ENCODE measurements around the gene C1QB. TPM values are rescaled to one million over a fixed set of nuclear protein-coding genes. Genes with fewer than 3 reads are reported as not detected.

The C1QB gene
- total RNA-seq, 1 experiment from 2014 or later = not detected

DNA sequence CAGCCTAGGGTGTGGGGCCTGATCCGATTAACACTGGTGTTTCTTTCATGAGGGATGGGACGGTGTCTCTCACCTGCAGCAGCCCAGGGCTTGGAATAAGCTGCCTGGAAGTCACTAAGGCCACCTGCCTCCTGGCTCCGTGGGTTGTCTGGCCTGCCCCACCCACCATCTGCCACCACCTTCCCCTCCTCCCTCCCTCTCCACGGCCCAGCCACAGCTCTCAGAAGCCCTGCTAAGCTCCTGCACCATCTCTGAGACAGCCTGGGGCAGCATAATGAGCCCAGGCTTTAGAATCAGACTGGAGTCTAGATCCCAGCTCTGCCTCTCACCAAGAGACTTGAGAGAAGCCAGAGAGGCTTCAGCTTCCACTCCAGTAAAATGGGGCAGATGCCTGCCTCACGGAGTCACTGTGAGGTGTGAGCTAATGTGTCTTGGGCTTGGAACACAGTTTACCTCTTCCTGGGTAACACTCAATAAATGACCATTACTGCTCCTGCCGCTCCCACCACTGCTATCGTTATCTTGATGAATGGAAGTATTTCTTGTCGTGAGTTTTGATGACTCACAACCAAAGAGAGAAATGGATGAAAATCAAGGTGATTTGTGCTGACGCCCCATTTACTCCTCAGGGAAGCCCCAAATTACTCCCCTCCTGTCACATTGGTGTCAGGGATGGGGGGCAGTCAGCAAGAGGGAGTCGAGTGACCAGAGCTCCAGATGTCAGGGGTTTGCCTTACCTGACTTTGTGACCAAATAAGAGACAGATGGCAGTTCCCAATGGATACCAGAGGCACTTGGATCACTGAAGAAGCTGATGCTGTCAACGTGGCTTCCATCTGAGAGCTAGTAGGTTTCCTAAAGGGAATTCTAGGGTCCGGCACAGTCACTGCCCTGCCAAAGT lies 40.1 kb upstream of the C1QB start:
- H4K20me1 ChIP-seq (ENCODE audit: insufficient read depth) = no peaks in the 10 kb centered on the region
- no peak overlapping the region for H3K27ac ChIP-seq
- H3K4me1 ChIP-seq (replicated peaks; ENCODE audit: insufficient read depth) = no peaks in the 10 kb centered on the region
- intact Hi-C loops (cut with micrococcal nuclease; ENCODE audit: unreplicated experiment) = no loop called here
- BruUV-seq (replicated peaks) = no TSS peak
- no peak overlapping the region for H3K4me2 ChIP-seq
- ChIA-PET CTCF (no interaction called here), POLR2A (ENCODE audit: unreplicated experiment) (interaction anchor here (0.6 kb wide), 1 partner anchor 595 kb away, joined by 4 read pairs; no protein-coding TSS in a partner anchor)
- no peak for DNase-seq
- TF ChIP-seq EZH2 (IDR thresholded peaks at IDR 0.05; ENCODE audit: low read depth) = no peak
- TF ChIP-seq, protein P1, sequence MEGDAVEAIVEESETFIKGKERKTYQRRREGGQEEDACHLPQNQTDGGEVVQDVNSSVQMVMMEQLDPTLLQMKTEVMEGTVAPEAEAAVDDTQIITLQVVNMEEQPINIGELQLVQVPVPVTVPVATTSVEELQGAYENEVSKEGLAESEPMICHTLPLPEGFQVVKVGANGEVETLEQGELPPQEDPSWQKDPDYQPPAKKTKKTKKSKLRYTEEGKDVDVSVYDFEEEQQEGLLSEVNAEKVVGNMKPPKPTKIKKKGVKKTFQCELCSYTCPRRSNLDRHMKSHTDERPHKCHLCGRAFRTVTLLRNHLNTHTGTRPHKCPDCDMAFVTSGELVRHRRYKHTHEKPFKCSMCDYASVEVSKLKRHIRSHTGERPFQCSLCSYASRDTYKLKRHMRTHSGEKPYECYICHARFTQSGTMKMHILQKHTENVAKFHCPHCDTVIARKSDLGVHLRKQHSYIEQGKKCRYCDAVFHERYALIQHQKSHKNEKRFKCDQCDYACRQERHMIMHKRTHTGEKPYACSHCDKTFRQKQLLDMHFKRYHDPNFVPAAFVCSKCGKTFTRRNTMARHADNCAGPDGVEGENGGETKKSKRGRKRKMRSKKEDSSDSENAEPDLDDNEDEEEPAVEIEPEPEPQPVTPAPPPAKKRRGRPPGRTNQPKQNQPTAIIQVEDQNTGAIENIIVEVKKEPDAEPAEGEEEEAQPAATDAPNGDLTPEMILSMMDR (conservative IDR thresholded peaks at IDR 0.05) = no peak
- no peaks in the 10 kb centered on the region for H3K36me3 ChIP-seq (ENCODE audit: low read depth)
- H2AFZ ChIP-seq = no peak overlapping the region
- H3K9me3 ChIP-seq (ENCODE audit: insufficient read depth, low read depth) = no peaks in the 10 kb centered on the region
- H3K27me3 ChIP-seq (ENCODE audit: insufficient read depth, low read depth) = peaks cover 74% of the 10 kb centered on the region
- H3K79me2 ChIP-seq (ENCODE audit: low read depth) = no peaks in the 10 kb centered on the region
- no peaks in the 10 kb centered on the region for H3F3A ChIP-seq (ENCODE audit: insufficient read depth, low read depth)
- H3K4me3 ChIP-seq = no peak overlapping the region
- no peaks in the 10 kb centered on the region for H3K9me2 ChIP-seq (ENCODE audit: insufficient read depth)

DNA sequence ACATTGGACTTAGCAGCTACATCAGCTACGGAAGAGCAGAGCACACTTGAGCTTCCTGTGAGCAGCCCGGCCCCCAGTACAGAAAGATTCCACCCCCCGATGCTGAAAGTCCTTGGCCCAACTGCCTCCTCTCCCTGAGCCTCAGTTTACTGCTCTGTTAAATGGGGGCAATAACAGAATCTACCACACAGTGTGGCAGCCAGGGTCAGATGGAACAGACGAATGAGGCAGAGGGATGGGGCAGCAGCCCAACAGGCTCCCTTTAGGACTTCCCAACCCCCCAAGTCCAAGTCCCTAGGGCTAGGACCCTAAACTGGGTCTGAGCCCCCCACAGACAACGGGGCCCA lies 39.5 kb upstream of the C1QB start:
- Histone ChIP-seq H3K4me3 (no peak overlapping the region), H3K9me3 (ENCODE audit: insufficient read depth, low read depth) (no peaks in the 10 kb centered on the region), H3K9me2 (ENCODE audit: insufficient read depth) (no peaks in the 10 kb centered on the region), H3K4me2 (no peak overlapping the region), H3K4me1 (replicated peaks; ENCODE audit: insufficient read depth) (no peaks in the 10 kb centered on the region), H4K20me1 (ENCODE audit: insufficient read depth) (no peaks in the 10 kb centered on the region), H3K27ac (no peak overlapping the region), H2AFZ (no peak overlapping the region), H3K36me3 (ENCODE audit: low read depth) (no peaks in the 10 kb centered on the region), H3K27me3 (ENCODE audit: insufficient read depth, low read depth) (peaks cover 74% of the 10 kb centered on the region), H3F3A (ENCODE audit: insufficient read depth, low read depth) (no peaks in the 10 kb centered on the region), H3K79me2 (ENCODE audit: low read depth) (no peaks in the 10 kb centered on the region)
- ChIA-PET POLR2A (ENCODE audit: unreplicated experiment) (no interaction called here), CTCF (no interaction called here)
- BruUV-seq (replicated peaks) = no TSS peak
- no peak for TF ChIP-seq EZH2 (IDR thresholded peaks at IDR 0.05; ENCODE audit: low read depth)
- TF ChIP-seq, protein P1 (conservative IDR thresholded peaks at IDR 0.05) = no peak
- DNase-seq = no peak
- intact Hi-C loops (cut with micrococcal nuclease; ENCODE audit: unreplicated experiment) = no loop called here

DNA sequence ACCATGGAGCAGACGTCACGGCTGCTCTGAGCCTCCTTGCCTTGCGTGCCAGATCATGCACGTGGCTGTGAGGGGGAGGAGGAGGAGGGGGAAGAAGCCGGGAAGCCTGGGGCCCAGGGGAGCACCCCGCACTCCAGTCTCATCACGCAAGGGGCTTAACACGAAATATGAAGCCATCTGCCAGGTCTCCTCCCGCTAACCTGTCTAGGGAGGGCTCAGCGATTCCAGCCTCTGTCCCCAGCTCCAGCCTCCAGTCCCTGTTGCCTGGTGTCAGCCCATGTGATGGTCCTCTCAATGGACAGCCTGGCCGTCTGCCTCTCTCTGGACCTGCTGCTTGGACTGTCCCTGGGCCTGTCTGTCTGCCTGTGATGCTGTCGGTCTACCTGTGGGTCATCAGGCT lies 39.1 kb upstream of the C1QB start:
- Histone ChIP-seq H4K20me1 (ENCODE audit: insufficient read depth) (no peaks in the 10 kb centered on the region), H3K27ac (no peak overlapping the region), H3K9me2 (ENCODE audit: insufficient read depth) (no peaks in the 10 kb centered on the region), H3K36me3 (ENCODE audit: low read depth) (no peaks in the 10 kb centered on the region), H3K4me2 (no peak overlapping the region), H3K4me1 (replicated peaks; ENCODE audit: insufficient read depth) (no peaks in the 10 kb centered on the region), H3K27me3 (ENCODE audit: insufficient read depth, low read depth) (peaks cover 74% of the 10 kb centered on the region), H3K9me3 (ENCODE audit: insufficient read depth, low read depth) (no peaks in the 10 kb centered on the region), H3F3A (ENCODE audit: insufficient read depth, low read depth) (no peaks in the 10 kb centered on the region), H2AFZ (no peak overlapping the region), H3K79me2 (ENCODE audit: low read depth) (no peaks in the 10 kb centered on the region), H3K4me3 (no peak overlapping the region)
- TF ChIP-seq, protein P1 (conservative IDR thresholded peaks at IDR 0.05) = no peak
- no peak for TF ChIP-seq EZH2 (IDR thresholded peaks at IDR 0.05; ENCODE audit: low read depth)
- CTCF ChIA-PET = no interaction called here
- DNase-seq = no peak
- POLR2A ChIA-PET (ENCODE audit: unreplicated experiment) = no interaction called here
- BruUV-seq (replicated peaks) = no TSS peak
- intact Hi-C loops (cut with micrococcal nuclease; ENCODE audit: unreplicated experiment) = no loop called here
